ENCODE measurements around the gene OPTN.

- TF ChIP-seq CTCF (IDR thresholded peaks at IDR 0.05) (no peak), POLR2A (IDR thresholded peaks at IDR 0.05) (no peak)
Observed at GRCh38 chr10:13054844-13055243, 45.1 kb upstream of the OPTN start.
